HG03175 (cell line): ENCODE data around the gene GAA.

Source experiments
- ATAC-seq: cut with Tn5 transposase; IDR thresholded peaks from one replicate; pipeline ENCODE4 v1.9.1; 2021; ENCODE audit warnings: mild to moderate bottlenecking, moderate library complexity; ENCODE audit not compliant: unreplicated experiment

GAA gene

DNA sequence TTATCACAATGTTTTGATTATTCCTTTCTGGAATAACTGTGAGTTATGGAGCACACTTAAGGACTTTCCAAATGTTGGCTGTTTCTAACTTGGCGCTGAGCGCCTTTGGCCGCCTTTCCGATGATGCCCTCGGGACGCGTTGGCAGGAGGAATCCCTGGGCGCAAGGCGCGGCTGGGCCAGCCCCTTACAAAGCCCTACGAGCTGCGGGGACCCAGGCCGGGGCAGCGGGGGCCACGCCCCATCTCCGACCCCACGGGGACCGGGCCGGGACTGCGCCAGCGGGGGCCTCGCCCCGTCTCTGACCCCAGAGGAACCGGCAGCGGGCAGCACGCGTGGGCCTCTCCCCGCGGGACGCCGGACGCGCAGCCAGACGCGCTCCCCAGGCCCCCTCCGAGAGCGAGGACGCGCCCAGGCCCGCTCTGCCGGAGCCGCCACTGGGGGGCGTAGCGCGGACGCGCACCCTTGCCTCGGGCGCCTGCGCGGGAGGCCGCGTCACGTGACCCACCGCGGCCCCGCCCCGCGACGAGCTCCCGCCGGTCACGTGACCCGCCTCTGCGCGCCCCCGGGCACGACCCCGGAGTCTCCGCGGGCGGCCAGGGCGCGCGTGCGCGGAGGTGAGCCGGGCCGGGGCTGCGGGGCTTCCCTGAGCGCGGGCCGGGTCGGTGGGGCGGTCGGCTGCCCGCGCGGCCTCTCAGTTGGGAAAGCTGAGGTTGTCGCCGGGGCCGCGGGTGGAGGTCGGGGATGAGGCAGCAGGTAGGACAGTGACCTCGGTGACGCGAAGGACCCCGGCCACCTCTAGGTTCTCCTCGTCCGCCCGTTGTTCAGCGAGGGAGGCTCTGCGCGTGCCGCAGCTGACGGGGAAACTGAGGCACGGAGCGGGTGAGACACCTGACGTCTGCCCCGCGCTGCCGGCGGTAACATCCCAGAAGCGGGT, at the start of gene GAA:
GAA (plus strand) TSS at position 571 of the 935 bp plus-strand sequence. CDS start 3,006 bp downstream, outside the sequence.
- peak; percentile 72 for ATAC-seq

DNA sequence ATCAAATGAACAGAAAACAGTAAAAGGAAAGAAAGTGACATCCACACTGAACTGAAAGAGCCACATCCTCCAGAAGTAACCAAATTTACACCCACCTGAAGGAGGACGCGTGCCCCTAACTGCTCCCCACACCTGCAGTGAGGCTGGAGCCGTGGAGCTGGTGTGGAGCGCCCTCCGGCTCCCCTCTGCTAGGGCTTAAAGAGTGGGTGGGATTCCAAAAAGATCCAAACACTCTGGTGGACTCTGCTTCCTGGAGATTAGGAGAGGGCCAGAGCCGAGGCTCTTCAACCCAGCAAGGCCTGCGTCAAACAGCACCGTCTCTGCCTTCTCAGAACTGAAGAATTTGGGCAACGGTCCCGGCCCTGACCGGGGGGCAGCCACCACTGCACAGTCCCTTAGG, 49.7 kb upstream of the GAA start:
- ATAC-seq, result no peak

DNA sequence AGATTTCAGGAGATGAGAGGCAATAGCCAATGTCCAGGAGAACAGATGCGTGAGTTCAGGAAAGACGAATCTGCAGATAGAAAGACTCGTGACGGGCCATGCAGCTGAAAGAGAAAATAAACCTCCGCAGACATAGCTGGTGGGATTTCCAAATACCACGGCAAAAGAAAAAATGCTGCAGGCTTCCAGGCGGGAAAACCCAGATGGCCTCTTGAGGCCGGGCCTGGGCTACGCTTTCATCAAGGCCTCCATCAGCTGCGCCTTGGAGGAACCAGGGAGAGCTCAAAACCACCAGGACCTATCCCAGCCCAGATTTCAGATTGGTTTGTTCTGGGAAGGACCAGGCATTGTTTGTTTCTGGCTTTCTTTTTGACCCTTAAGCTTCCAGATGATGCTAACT, 48.3 kb upstream of the GAA start:
- ATAC-seq, result no peak

DNA sequence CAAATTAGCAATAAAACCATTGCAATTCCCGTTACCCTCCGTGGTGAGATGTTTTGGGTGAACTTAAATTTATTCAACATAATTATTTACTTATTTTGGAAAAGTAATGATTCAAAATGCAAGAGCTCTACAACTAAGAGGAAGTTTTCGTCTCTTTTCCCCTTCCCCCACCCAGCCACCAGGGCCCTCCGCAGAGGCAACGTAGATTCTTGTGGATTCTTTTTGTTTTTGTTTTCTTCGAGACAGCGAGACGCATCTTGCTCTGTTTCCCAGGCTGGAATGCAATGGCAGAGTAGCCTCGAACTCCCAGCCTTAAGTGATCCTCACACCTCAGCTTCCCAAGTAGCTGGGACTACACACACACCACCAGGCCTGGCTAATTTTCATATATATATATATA, 45.8 kb upstream of the GAA start:
- ATAC-seq, result no peak

DNA sequence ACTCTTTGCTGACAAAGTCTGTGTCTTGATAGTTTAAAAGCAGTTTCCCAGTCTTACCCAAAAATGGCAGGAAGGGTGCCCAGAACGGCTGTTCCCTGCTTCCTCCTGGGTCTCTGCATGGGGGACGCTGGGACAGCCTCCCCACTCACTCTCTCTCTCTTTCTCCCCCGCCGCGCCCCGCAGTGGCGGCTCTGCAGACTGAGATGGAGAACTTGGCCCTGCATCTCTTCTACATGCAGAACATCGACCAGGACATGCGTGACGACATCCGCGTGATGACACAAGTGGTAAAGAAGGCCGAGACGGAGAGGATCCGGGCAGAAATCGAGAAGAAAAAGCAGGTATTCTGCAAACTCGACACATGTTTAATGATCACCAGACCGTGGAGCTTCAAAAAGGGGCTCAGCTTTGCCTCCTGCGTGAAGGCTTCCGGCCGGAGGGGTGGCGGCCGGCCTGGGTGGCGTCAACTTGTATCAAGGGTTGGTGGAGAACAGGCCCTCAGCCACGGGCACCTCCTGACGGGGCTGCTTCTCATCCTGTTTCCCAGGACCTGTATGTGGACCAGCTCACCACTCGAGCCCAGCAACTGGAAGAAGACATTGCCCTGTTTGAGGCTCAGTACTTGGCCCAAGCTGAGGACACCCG, 42.9 kb upstream of the GAA start:
- no peak for ATAC-seq

DNA sequence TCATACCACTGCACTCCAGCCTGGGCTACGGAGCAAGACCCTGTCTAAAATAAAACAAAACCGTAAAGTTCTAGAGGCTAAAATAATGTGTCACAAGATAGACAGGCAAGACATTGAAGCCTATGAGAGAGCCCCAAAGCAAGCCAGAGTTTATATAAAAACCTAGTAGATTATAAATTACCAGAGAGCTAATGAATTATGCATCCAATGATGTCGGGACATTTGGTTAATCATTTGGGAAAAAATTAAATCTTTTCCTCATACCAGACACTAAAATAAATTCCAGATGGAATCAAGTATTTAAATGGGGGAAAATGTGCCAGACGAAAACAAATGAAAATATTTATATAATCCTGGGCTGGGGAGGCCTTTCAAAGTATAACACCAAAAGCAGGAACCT, 40.7 kb upstream of the GAA start:
- ATAC-seq, result no peak

DNA sequence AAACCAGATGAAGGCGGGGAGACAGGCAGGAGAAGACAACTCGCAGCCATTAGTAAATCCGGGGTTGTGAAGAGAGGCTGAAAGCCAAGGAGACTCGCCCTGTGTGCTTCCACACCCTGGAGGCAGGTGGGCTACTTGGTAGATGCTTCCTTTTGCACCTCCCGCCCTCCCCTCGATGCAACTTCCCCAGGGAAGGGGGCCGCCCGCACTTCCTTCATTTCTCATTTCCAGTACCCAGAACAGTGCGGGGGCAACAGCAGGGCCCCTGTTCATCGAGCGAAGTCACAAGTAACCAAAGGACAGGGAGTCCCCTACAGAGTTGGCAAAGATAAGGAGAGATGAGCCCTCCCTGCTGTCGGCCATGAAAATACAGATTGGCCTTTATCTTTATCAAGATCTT, 40.0 kb upstream of the GAA start:
- ATAC-seq, result no peak

DNA sequence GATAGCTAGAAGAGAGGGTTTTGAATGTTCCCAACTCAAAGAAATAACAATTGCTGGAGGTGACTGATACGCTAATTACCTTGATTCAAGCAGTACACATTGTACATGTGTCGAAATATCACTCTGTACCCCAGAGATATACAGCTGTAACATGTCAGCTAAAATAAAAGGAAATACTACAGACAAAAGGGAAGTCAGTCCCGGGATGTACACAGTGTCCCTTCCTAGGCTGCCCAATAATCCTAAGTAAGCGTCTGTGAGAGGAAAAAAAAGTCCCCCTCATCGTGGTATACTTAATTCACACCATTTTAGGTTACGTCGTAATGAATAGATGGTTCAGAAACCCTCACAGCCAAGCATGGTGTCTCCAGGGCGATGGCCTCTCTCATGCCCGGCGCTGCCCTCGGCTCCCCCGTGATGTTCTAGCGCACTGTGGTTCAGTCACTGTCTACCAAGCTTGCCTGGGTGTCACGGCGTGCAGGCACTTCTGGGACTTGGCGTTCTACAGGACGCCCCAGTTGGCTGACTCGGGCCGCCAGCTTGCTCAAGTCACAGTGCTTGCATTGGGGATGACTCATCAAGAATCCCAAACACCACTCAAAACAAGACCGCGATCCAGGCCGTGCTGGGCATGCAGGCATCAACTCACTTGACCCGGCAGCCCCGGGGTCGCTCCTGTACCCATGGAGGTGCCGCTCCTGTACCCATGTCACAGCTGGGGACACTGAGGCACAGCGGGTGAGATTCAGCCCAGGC, 37.4 kb upstream of the GAA start:
- ATAC-seq, result no peak

DNA sequence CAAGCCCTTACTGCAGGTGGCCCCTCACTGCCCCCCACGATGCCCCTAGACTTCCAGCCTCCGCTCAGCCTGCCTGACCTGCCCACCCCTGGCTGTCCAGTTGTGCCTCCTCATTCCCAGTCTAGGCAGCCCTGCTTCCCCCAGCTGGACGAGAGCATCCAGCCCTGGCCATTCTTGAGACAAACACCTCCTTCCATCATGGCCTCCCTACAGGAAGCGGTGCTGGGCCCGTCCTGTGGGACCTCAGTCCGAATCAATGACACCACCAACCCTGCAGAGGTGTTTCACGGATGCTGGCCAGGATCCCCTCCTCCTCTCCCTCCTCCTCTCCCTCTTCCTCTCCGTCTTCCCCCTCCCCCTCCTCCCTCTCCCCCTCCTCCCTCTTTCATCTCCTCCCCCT, 36.7 kb upstream of the GAA start:
- no peak for ATAC-seq

DNA sequence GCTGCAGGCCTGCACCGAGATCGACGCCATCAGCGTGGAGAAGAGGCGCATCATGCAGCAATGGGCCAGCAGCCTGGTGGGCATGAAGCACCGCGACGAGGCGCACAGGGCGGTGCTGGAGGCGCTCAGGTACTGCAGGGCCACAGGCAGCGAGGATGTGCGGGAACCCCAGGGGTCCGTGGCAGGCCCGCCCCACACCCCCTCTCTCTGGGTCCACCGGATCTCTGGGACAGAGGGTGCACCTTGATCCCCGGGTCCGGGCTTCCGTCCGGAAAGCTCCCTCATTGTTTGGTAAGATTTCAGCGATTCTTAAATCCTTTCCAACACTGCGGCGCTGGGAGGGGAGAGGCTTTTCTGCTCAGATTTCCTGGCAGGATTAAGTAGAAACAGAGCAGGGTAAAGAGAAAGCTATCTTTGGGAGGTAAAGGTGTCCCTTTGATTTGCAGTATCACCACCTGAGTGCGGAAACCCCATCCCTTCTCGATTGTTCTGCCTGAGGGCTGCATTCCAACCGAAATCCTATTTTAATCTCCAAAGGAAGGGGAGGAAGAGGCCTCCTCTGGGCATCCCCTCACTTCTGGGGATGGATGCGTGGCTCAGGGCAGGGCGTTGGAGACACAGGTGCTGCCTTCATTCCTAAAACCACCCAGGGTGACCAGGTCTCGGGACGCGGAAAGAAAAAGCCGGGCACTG, 35.8 kb upstream of the GAA start:
- no peak for ATAC-seq

DNA sequence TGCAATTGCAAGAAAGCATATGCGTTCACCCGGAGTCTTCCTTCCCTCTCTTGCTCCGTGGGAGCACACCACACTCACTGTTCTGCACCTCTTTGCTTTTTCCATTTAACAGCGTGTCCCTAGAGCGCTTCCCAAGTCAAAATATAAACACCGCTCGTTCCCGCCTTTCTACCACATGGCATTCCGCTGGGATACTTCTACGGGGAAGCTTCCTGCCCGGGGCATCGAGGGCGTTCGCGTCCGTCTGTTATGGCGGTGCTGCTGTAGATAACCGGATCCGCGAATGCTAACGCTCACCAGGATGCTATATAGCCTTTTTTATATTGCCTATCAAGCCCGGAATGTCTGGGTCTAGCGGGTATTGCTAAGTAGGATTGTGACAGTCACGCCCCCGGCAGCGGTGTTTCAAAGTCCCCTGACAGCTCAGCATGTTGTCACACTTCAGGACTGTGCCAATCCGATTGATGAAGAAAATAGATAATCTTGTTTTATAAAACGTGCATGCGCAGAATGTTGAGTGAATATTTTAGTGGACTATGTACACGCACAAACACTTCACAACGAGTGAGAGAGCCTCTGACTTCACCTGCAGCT, 33.9 kb upstream of the GAA start:
- no peak for ATAC-seq

DNA sequence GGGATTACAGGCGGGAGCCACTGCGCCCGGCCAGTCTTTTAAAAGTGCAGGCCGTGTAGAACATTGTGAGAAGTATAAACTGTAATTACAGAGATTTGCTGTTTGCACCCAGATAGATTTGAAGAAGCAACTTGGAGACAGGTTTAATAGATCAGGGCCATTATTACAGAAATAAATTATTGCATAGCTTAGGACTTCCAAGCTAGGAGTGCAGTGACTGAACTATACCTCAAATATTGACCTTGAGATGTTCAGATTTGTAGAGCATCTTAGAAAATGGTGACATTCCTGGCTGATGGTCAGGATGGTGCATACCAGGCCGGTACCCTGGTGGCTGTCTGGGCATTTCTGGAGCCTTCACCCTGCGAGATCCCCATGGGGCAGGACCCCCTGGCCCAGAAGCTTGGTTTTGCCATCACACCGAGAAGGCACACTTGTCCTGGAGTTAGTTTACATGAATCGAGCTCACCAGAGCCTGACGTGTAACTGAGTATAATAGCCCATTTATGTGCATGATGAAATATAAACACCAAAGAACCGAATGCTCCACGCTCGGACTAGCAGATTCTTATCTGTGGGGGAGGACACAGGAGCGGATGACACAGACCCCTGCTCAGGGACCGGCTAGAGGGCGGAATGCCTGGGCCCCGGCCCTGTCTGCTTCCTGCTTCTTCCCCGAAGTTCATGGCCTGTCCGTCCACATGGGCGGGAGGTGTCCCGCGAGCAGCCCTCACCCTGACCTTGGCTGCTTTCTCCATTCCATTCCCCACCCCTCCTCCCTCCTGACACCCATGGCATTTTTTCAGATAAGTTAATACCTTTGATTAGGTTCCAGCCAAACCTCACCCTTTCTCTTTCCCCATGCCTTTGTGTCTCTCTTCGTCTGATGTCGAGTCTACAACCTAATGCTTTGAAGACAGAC, 32.8 kb upstream of the GAA start:
- ATAC-seq, result no peak

DNA sequence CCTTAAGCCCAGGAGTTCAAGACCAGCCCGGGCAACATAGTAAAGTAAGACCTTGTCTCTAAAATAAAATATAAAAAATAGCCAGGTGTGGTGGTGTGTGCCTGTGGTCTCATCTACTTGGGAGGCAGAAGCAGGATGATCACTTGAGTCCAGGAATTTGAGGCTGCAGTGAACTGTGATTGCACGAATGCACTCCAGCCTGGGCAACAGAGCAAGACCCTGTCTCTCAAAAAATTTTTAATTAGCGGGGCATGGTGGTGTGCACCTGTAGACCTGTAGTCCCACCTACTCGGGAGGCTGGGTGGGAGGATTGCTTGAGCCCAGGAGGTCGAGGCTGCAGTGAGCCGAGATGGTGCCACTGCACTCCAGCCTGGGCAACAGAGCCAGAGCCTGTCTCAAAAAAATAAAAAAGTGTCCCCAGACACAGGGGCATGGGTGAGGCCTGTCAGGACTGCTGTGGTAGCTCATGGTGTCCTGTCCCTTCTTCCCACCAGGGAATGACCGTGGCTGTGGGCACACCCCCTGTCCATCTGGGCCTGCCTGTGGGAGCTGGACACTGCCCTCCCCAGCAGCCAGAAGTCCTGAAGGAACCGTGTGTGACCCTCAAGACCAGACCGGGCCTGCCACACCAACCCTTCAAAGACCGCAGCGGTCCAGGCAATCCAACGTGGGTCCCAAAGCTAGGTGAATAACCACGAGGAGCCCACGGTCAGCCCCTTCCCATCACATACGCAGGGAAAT, 30.8 kb upstream of the GAA start:
- ATAC-seq, result no peak

DNA sequence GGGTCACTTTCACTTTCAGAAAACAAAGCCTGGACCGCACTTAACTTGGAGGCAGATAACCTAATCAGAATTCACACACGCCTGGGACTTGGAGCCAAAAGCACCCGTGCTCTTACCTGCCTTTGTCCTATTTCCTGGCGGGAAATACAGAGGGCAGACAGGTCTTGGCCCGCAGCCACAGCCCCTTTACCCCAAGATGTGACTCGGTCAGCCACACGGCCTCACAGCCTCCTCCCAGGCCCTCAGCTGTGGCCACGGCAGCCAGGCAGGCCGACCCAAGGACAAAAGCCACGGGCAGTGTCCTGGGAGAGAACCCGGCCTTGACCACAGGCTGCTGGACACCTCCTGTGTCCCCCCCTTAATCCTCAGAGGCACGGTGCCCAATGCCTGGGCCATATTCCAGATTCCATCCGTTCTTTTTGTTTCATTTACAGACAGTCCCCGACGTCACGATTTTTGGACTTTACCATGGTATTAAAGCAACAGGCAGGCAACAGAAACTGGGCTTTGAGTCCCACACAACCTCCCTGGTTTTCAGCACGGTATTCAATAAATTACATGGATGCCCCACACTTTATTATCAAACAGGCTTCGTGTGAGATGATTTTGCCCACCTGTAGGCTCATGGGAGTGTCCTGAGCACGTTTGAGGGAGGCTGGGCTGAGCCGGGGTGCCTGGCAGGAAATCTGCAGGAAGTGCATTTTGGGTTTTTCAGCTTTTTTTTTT, 30.1 kb upstream of the GAA start:
- ATAC-seq, result no peak

DNA sequence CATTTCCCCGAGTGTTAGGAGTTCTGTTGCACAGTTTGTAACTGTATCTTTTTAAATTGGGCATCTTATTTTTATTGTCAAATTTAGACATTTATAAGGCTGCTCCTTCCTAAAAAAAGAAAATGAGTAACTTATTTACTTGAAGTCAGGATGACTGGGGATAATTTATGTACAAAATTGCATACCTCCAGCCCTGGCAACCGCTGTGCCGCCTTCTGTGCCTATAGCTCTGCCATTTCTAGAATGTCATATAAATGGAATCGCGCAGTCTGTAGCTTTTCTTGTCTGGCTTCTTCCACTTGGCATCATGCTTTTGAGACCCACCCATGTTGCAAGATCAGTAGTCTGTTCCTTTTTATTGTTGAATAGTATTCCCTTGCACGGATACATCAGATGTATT, 29.0 kb upstream of the GAA start:
- no peak for ATAC-seq

DNA sequence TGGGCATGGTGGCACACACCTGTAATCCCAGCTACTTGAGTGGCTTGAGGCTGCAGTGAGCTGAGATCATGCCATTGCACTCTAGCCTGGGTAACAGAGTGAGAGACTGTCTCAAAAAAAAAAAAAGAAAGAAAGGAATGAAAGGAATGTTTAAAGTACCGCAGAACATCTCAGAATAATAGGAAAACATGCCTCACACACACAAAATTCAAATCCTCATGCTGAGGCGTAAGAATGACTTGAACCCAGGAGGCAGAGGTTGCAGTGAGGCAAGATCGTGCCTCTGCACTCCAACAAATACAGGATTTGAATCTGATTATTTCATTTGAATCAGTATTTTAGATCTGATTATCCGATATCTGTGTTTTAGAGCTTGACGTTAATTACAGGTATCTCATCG, 21.3 kb upstream of the GAA start:
- no peak for ATAC-seq

DNA sequence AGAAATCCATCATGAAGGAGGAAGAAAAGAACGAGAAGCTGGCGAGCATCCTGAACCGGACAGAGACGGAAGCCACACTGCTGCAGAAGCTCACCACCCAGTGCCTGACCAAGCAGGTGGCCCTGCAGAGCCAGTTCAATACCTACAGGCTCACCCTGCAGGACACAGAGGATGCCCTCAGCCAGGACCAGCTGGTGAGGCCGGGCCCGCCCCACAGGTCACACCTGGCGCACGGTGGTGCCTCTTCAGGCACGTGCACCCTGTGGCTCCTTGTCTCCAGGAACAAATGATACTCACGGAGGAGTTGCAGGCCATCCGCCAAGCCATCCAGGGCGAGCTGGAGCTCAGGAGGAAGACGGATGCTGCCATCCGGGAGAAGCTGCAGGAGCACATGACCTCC, 19.8 kb upstream of the GAA start:
- ATAC-seq, result no peak

DNA sequence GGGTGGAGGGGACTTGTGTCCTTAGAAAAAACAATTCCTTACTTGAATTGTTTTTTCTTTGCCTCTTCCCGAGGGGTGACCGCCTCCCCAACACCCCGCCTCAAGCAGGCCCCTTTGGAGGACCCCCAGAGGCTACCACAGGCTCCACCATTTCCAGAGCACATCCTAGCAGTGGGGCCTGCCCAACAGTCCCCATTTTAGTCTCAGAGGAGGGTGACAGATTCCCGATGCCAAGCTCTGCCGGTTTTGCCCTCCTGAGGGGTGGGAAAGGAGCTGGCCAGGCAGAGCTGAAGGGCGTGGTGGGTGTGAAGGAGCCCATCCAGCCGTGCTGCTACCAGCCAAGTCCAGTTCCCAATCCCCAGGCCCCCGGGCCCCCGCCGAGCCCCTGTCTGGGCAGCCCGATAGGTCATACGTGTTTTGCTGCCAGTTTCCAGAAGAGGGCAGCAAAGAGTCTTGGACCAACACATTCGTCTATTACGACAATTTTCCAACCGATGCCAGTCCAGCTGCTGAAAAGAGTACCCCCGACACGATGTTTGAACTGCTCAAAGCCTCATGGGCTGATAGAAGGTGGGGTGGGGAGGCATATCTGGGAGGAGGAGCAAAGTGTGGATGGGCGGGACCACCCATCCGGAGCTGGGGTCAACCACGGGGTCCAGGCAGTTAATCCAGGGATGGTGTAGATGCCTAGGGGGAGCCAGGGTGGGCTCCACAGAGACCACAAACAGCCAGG, 18.8 kb upstream of the GAA start:
- ATAC-seq, result no peak
